Thyroid gland (tissue), 4 donors: ENCODE results near the gene BARHL1.

Experiments
- POLR2A ChIP-seq, 2 donors: fragments of 450-650 bp; IDR thresholded peaks; one replicate each; pipeline ENCODE4 v1.6.1; 2017; ENCODE audit warnings: antibody characterized with exemption in 2 of 2, mild to moderate bottlenecking in 2 of 2, moderate library complexity in 1 of 2
- TF ChIP-seq, protein P1 (sequence below), 6 experiments: fragments of 200-600 bp in 3 of 6; fragments of 450-650 bp in 3 of 6; sonication (generic) in 3 of 6; IDR thresholded peaks; one replicate each; pipeline ENCODE4 v1.5.1; 2016 to 2019; ENCODE audit warnings: antibody characterized with exemption in 6 of 6, mild to moderate bottlenecking in 2 of 6, inconsistent platforms in 1 of 6, moderate library complexity in 1 of 6

DNA sequence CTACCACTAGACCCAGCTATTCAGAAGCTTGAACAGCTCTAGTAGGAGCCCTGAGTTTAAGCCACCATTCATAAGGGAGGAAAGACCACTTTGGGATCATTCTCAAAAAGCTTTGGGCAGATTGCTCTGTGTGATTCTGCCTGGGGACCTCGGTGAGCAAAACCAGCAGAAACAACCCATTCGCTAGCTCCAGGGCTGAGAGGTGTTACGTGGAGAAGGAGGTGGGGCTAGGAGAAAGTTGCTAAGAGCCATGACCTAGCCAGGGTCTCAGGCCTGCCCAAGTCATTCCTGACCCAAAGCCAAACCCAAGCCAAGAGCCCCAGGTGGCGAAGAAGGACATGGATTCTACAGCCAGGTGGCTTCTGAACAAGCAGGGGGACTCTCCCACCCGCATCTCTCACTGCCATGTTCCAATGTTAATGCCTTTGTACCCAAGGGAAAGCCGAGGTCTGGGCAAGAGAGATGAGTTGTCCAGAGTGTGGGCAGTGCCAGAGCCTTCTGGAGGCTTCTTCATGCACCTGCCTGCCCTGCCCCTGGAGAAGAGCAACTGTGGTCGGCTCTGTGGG is 4.0 kb upstream of the BARHL1 start:
- TF ChIP-seq, protein P1, sequence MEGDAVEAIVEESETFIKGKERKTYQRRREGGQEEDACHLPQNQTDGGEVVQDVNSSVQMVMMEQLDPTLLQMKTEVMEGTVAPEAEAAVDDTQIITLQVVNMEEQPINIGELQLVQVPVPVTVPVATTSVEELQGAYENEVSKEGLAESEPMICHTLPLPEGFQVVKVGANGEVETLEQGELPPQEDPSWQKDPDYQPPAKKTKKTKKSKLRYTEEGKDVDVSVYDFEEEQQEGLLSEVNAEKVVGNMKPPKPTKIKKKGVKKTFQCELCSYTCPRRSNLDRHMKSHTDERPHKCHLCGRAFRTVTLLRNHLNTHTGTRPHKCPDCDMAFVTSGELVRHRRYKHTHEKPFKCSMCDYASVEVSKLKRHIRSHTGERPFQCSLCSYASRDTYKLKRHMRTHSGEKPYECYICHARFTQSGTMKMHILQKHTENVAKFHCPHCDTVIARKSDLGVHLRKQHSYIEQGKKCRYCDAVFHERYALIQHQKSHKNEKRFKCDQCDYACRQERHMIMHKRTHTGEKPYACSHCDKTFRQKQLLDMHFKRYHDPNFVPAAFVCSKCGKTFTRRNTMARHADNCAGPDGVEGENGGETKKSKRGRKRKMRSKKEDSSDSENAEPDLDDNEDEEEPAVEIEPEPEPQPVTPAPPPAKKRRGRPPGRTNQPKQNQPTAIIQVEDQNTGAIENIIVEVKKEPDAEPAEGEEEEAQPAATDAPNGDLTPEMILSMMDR (IDR thresholded peaks at IDR 0.05) = no peak
- TF ChIP-seq POLR2A (IDR thresholded peaks at IDR 0.05) = no peak
